ENCODE results near the gene NPBWR2.

Gene NPBWR2

GRCh38 chr20:64107736-64108457 lies 532 bp upstream of the NPBWR2 start:
- Histone ChIP-seq H3K4me3 (no peak overlapping the region), H3K27ac (no peak overlapping the region)

GRCh38 chr20:64106435-64106961 lies 867 bp downstream of the NPBWR2 start:
- H3K27ac ChIP-seq = no peak overlapping the region
- H3K4me3 ChIP-seq = no peak overlapping the region

- Histone ChIP-seq H3K27ac (no peak overlapping the region), H3K4me3 (no peak overlapping the region)
These were observed 1.4 kb downstream of the NPBWR2 start for GRCh38 chr20:64105846-64106434.

- H3K27ac ChIP-seq = no peak overlapping the region
- H3K4me3 ChIP-seq = no peak overlapping the region
These were observed 2.5 kb downstream of the NPBWR2 start for GRCh38 chr20:64104667-64105451.

- no peak overlapping the region for H3K27ac ChIP-seq
- H3K4me3 ChIP-seq = no peak overlapping the region
These were observed 3.3 kb downstream of the NPBWR2 start for GRCh38 chr20:64103871-64104666.

- H3K27ac ChIP-seq = no peak overlapping the region
- peak overlapping the region in 4 of 7 experiments; percentile 6 to 42 (median 20) for H3K4me3 ChIP-seq
These were observed 4.6 kb downstream of the NPBWR2 start for GRCh38 chr20:64102647-64103354.

- H3K4me3 ChIP-seq = peak overlapping the region in 4 of 7 experiments; percentile 6 to 42 (median 20)
- H3K27ac ChIP-seq = no peak overlapping the region
These were observed 5.4 kb downstream of the NPBWR2 start for GRCh38 chr20:64101731-64102621.

- Histone ChIP-seq H3K27ac (no peak overlapping the region), H3K4me3 (no peak overlapping the region)
These were observed 6.2 kb downstream of the NPBWR2 start for GRCh38 chr20:64100946-64101688.

- Histone ChIP-seq H3K4me3 (no peak overlapping the region), H3K27ac (no peak overlapping the region)
These were observed 6.8 kb downstream of the NPBWR2 start for GRCh38 chr20:64100566-64100888.

GRCh38 chr20:64099880-64100565 lies 7.3 kb downstream of the NPBWR2 start:
- Histone ChIP-seq H3K27ac (no peak overlapping the region), H3K4me3 (no peak overlapping the region)

GRCh38 chr20:64099086-64099786 lies 8.1 kb downstream of the NPBWR2 start:
- H3K27ac ChIP-seq = no peak overlapping the region

GRCh38 chr20:64098471-64099013 lies 8.8 kb downstream of the NPBWR2 start:
- no peak overlapping the region for H3K4me3 ChIP-seq
- H3K27ac ChIP-seq = no peak overlapping the region

More at GRCh38 chr20:64099086-64099786, 8.1 kb downstream of the NPBWR2 start:
- no peak overlapping the region for H3K4me3 ChIP-seq

- Histone ChIP-seq H3K27ac (no peak overlapping the region), H3K4me3 (no peak overlapping the region)
These were observed 10.8 kb downstream of the NPBWR2 start for GRCh38 chr20:64096535-64096934.

- Histone ChIP-seq H3K4me3 (no peak overlapping the region), H3K27ac (no peak overlapping the region)
These were observed 11.4 kb downstream of the NPBWR2 start for GRCh38 chr20:64095927-64096326.

- H3K27ac ChIP-seq = no peak overlapping the region
- no peak overlapping the region for H3K4me3 ChIP-seq
These were observed 11.9 kb downstream of the NPBWR2 start for GRCh38 chr20:64095455-64095854.

- no peak overlapping the region for H3K4me3 ChIP-seq
- no peak overlapping the region for H3K27ac ChIP-seq
These were observed 14.3 kb downstream of the NPBWR2 start for GRCh38 chr20:64093013-64093503.

Data from skin epidermis (tissue), 12 donors.